Ovary (tissue), 3 donors: ENCODE data around the gene KIAA1217.

Experiments used
- CTCF ChIP-seq, 3 donors: fragments of 450-650 bp in 2 of 3; fragments of 200-600 bp in 1 of 3; IDR thresholded peaks; one replicate each; pipeline versions ENCODE4 v1.5.1 to v1.8.0; 2016 to 2022; ENCODE audit warnings: antibody characterized with exemption in 3 of 3, mild to moderate bottlenecking in 1 of 3
- POLR2A ChIP-seq: fragments of 450-650 bp; IDR thresholded peaks from one replicate; pipeline ENCODE4 v1.6.1; 2017; ENCODE audit warnings: antibody characterized with exemption, mild to moderate bottlenecking, moderate library complexity
- donor health status: DM: no; HTN: no; CAD: no.

- no peak for TF ChIP-seq CTCF (IDR thresholded peaks at IDR 0.05)
- TF ChIP-seq POLR2A = no peak
Measured at GRCh38 chr10:24462291-24462813, 253.4 kb downstream of the KIAA1217 start.
